Colon (tissue), 2 donors: ENCODE results near the gene AKR1E2.
"Not testable (repeated sequence)": the region's sequence is repeated elsewhere in the genome, so short reads cannot be mapped to it uniquely, and the experiment has no call there.

ENCODE experiments used
- FAIRE-seq: peaks from 2 replicates; lab custom pipeline; 2012; peaks lifted over from hg19 to GRCh38; lab: Jason Lieb, UNC
- donor health status: control.
- donor health status: control.

Gene AKR1E2

GRCh38 chr10:4813496-4813895 lies 12.5 kb upstream of the AKR1E2 start:
- no peak for FAIRE-seq

GRCh38 chr10:4815646-4816180 lies 10.3 kb upstream of the AKR1E2 start:
- not testable (repeated sequence) for FAIRE-seq

DNA sequence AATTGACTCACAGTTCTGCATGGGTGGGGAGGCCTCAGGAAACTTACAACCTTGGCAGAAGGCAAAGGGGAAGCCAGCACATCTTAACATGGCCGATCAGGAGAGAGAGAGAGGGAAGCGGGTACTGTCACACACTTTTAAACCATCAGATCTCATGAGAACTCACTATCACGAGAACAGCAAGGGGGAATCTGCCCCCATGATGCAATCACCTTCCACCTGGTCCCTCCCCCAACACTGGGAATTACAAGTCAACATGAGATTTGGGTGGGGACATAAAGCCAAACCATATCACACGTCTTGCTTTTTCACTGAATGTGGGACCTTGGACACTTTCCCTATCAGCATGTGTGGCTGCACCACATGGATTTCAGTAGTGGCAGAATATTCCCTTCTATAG lies 9.0 kb upstream of the AKR1E2 start:
- FAIRE-seq = no peak

GRCh38 chr10:4819067-4819466 lies 6.9 kb upstream of the AKR1E2 start:
- no peak for FAIRE-seq

DNA sequence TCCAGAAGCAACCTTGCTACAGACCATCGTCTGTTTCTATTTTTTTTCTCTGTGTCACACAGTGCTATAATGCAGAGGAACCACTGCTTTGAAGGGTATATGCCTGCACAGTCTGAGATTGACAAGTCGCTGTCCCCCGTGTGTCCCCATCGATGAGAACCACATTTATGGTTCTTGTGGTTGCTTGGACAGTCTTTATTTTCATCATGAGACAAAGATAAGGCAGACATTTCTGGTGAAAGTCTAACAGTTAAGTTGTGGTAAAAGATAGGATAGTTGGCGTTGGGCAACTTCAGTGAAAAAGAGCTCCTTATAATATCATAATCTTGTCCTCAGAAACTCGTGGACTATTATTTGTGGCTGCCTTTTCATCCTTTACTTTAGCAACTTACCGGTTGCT lies 6.3 kb upstream of the AKR1E2 start:
- no peak for FAIRE-seq

- FAIRE-seq = no peak
Observed at GRCh38 chr10:4820804-4821401, 5.1 kb upstream of the AKR1E2 start.

DNA sequence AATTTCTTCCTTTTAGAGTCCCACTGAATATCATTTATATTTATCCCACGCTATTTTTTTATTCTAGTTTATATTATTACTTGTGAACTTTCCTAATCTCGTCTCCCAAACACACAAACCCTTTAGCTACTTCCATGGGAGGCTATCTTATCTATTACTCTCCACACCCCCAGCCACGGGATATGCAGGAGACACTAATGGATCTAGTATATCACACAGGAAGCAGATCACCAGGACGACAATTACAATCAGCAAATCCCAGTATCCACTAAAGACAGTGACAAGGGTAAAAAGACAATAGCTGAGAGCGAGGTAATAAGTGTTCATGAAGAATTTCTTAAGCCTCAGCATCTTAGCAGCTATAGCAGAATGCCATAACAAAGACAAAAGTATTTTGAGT lies 3.8 kb upstream of the AKR1E2 start:
- no peak for FAIRE-seq

GRCh38 chr10:4824791-4825310 lies 1.2 kb upstream of the AKR1E2 start:
- FAIRE-seq = no peak

DNA sequence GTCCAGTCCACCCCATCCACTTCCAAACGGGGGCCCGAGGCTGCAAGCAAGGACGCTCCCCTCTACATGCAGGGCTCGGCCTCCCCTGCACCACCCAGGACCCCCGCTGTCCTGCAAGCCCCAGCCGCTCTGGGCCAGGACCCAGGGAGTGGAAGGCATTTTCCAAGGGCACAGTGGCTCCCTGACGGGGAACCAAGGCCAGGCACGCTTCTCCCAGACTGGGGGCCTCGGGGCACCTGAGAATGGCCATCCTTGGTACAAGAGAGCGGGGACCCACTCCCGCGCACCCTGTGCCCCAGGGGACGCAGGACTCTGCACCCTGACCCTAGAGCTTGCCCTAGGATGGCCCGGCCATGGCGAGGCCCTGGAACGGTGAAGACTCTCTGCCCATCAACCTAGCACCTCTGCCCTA lies 545 bp upstream of the AKR1E2 start:
- no peak for FAIRE-seq

DNA sequence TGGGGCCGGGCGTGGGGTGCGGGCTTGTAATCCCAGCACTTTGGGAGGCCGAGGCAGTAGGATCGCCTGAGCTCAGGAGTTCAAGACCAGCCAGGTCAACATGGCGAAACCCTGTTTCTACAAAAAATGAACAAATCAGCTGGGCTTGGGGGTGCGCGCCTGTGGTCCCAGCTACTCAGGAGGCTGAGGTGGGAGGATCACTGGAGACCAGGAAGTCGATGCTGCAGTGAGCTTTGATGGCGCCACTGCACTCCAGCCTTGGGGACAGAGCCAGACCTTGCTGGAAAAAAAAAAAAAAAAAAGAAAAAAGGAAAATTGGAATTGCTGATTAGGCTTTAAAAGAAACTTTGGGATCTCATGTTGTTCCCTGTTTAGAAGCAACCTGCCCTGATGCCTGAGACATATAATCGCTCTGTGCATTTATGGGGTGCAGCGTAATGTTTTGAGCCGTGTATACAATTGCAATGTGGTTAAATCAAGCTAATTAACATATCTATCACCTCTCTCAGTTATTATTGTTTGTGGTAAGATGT lies 851 bp downstream of the AKR1E2 start:
- no peak for FAIRE-seq

DNA sequence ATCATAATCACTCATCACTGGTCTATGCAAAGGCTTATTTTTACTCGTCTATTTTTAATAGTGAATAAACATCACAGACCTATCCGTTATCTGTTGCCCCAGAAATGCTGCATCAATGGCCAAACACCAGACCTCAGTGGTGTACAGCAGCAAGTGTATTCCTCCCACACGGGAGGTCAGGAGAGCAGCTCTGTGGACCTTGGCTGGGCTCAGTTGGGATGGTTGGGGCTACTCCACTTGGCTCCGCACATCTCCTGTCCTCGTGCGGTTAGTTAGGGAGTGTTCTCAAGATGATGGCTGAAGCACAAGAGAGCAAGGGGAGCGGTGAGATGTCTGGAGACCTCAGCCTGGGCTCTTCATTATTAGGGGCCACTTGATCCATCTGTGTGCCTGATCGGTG lies 2.0 kb downstream of the AKR1E2 start:
- no peak for FAIRE-seq

GRCh38 chr10:4830551-4830950 lies 4.5 kb downstream of the AKR1E2 start:
- FAIRE-seq = no peak

GRCh38 chr10:4831091-4831490 lies 5.1 kb downstream of the AKR1E2 start:
- no peak for FAIRE-seq

DNA sequence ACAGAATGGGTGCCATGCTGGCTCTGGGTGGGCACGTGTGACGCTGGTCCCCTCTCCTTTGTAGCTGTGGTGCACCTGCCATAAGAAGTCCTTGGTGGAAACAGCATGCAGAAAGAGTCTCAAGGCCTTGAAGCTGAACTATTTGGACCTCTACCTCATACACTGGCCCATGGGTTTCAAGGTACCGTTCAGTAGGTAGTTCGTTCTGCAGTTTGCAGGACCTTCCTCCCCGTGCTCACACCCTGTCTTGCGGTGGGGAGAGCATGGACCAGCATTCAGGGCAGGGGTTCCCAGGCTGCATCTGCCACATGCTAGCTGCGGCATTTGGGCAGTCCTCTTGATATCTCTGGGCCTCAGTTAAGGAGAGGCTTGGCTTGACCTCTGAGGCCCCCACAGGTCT lies 7.3 kb downstream of the AKR1E2 start:
- FAIRE-seq = no peak

DNA sequence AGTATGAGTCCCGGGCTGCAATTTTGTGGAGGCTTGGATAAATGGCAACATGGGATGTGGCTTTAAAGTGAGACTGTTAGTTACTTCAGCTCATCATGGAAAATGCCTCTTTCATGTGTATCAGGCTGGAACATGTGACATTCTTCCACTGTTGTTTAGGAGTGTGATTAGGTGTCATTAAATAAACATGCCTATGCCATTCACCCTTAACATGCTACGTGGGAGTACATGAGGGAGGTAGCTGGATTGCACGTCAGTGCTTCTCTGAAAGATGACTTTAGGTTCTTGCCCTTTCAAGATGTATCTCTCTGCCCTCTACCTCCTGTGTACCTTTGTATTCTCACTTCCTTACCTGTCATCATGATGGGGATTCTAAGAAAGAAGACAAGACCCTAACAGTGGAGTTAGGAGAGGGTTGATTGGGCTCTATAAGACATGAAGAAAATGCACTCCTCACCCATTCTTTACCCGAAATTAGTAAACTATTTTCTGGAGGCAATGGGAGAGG lies 8.9 kb downstream of the AKR1E2 start:
- no peak for FAIRE-seq

GRCh38 chr10:4835494-4835918 lies 9.5 kb downstream of the AKR1E2 start:
- FAIRE-seq = no peak

DNA sequence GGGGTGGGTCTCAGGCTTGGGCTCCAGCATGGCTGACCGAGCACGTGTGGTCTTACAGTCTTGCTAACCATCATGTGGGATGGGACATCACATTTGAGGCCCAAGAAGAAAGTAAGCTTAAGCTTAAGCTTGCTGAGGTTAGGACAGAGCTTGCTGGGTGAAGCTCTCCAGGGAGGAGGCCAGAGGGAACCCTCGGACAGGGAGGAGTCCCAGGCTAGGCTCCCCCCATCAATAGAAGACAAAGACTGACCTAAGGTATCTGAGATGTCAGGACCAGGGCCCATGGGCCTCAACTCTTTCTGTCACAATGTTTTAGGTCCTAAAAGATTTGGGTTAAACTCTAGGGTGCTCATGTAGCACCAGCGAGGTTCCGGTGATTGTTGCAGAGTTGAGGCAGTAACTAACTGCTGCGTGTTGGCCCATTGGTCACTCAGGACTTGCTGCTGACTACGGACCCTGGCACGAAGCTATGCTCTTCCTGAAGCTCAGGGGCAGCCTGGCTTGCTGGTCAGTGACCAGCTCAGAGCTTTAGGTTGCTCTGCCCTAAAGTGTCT lies 10.5 kb downstream of the AKR1E2 start:
- FAIRE-seq = no peak

- FAIRE-seq = no peak
Observed at GRCh38 chr10:4837551-4837950, 11.5 kb downstream of the AKR1E2 start.

DNA sequence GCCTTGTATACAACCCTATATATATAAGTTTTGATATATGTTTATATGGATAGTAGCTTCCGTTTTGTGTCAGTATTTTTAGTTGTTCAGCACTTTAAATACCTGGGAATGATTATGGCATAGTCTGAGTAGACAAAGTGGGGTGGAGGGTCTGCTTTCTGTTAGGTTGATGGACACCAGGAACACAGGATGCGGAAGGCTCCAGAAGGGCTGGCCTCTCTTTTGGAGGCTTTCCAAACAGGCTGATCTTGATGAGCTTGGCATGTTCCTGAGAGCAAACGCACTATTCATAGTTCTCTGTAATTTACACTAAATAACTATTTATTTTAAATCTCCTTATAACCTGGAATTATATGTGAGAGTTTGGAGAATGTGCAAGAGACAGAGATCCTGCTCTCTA lies 12.7 kb downstream of the AKR1E2 start:
- no peak for FAIRE-seq

- FAIRE-seq = no peak
Observed at GRCh38 chr10:4839353-4839752, 13.3 kb downstream of the AKR1E2 start.

- FAIRE-seq = no peak
Observed at GRCh38 chr10:4840151-4840550, 14.1 kb downstream of the AKR1E2 start.

- FAIRE-seq = no peak
Observed at GRCh38 chr10:4843525-4844180, 17.6 kb downstream of the AKR1E2 start.

DNA sequence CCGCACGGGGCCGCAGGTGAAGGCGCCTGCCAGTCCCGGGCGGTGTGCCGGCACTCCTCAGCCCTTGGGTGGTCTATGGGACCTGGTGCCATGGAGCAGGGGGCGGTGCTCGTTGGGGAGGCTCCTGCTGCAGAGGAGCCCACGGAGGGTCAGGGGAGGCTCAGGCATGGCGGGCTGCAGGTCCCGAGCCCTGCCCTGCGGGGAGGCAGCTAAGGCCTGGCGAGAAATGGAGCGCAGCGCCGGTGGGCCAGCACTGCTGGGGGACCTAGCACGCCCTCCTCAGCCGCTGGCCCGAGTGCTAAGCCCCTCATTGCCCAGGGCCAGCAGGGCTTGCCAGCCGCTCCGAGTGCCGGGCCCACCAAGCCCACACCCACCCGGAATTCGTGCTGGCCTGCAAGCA lies 18.9 kb downstream of the AKR1E2 start:
- no peak for FAIRE-seq
